Natural killer cell treated with Interleukin-12 subunit alpha and Interleukin-12 subunit beta and Interleukin-15 and Interleukin-18, amount 100 ng/mL, for 72 hours (primary cell): ENCODE measurements around the gene GTPBP6. TPM values are rescaled to one million over a fixed set of nuclear protein-coding genes. Genes with fewer than 3 reads are reported as not detected.
"Not testable (repeated sequence)": the region's sequence is repeated elsewhere in the genome, so short reads cannot be mapped to it uniquely, and the experiment has no call there.

Experiments used
- ATAC-seq, 2 donors: fragments of 150-1000 bp; cut with Tn5 transposase in 1 of 2; sonication (Bioruptor Pico), chemical (Tn5 transposase) in 1 of 2; 2 replicates each; pipeline ENCODE4 v1.10.0; 2021
- DNase-seq: peaks from one replicate; pipeline ENCODE4 v3.0.0; 2022; ENCODE audit warnings: low spot score
- H3K27ac Mint-ChIP-seq, 2 donors: 1 replicate in 1 of 2; 2 replicates in 1 of 2; pipeline ENCODE4 v1.8.0; 2022; ENCODE audit warnings: mixed read lengths in 2 of 2, mild to moderate bottlenecking in 1 of 2, moderate library complexity in 1 of 2
- H3K27me3 Mint-ChIP-seq, 2 donors: 1 replicate in 1 of 2; 2 replicates in 1 of 2; pipeline ENCODE4 v1.8.0; 2022; ENCODE audit warnings: mixed read lengths in 2 of 2
- H3K36me3 Mint-ChIP-seq: one replicate; pipeline ENCODE4 v1.8.0; 2022; ENCODE audit warnings: mixed read lengths
- H3K4me1 Mint-ChIP-seq, 2 donors: 1 replicate in 1 of 2; 2 replicates in 1 of 2; pipeline ENCODE4 v1.8.0; 2022; ENCODE audit warnings: low read depth in 2 of 2, mixed read lengths in 2 of 2, mild to moderate bottlenecking in 1 of 2
- H3K4me3 Mint-ChIP-seq: one replicate; pipeline ENCODE4 v1.8.0; 2022; ENCODE audit warnings: mixed read lengths
- H3K9me3 Mint-ChIP-seq: 2 replicates; pipeline ENCODE4 v1.8.0; 2022; ENCODE audit warnings: mixed read lengths
- total RNA-seq, 2 donors: library from RNA; stranded (reverse); gene quantifications; one replicate each; pipeline ENCODE4 v1.2.3, GENCODE V29; 2022

GTPBP6 gene
- total RNA-seq, 2 donors from 2014 or later: 45.8 to 69.6 TPM

DNA sequence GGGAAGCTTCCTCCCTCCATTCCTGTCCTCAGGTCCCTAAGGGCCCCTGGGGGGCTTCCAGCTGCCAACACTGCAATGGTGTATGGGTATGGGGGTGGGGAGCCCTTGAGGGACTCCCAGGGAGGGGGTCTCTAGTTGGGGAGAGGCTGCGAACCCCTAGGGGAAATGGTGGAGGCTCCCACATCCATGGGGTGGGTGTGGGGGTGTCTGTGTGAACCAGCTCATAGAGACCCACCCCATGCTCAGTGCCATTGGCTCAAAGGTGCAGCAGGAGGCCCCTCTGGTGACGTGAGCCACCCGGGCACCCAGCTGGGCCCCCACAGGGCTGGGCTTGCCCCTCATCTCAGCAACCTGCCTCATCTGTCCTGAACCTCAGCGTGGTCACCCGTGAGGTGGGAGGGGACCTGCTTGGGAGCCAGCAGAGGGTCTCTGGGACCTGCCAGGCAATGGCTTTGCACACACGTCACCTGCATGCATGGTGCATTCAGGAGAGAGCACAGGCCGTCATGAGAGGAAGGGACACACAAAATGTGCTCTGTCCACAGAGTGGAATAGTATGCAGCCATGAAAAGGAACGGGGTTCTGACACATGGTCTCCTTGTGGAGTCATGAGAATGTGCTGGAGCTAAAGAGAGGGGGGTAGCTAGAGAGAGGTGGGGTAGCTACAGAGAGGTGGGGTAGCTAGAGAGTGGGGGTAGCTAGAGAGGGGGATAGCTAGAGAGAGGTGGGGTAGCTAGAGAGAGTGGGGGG, 60.1 kb downstream of the GTPBP6 start:
- H3K4me1 Mint-ChIP-seq: peaks cover 0 to 4% of the 10 kb centered on the region in 2 donors
- ATAC-seq (no peak), DNase-seq (no peak)
- H3K27ac Mint-ChIP-seq: no peak overlapping the region
- no peaks in the 10 kb centered on the region for H3K27me3 Mint-ChIP-seq
- no peaks in the 10 kb centered on the region for H3K9me3 Mint-ChIP-seq
- H3K4me3 Mint-ChIP-seq: no peak overlapping the region
- no peaks in the 10 kb centered on the region for H3K36me3 Mint-ChIP-seq

DNA sequence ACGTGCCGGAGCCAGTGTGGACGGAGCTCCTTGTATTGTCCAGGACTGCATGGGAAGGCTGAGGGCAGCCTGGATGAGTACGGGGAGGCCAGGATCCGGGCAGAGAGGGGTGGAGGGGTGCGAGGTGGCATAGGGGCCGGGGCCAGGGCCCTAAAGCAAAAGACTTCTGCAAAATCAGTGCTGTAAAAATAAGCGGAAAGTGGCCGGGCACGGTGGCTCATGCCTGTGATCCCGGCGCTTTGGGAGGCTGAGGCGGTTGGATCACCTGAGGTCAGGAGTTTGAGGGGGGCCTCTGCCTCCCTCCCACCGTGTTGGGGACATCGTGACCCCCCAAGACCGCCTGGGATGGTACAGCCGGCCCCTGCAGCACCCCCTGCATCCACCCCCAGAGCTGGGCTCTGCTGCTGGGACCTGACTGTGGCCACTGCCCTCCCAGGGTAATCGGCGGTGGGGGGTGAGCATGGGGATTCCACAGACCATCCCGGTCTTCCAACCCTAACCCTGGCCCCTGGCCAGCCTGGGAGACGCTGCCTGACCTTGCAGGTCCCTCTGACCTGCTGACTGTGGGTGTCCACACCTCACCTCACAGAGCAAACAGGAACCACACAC, 60.8 kb downstream of the GTPBP6 start:
- no peaks in the 10 kb centered on the region for H3K36me3 Mint-ChIP-seq
- peaks cover 0 to 6% of the 10 kb centered on the region in 2 donors for H3K4me1 Mint-ChIP-seq
- H3K4me3 Mint-ChIP-seq: no peak overlapping the region
- ATAC-seq (no peak), DNase-seq (no peak)
- H3K9me3 Mint-ChIP-seq: no peaks in the 10 kb centered on the region
- H3K27ac Mint-ChIP-seq: no peak overlapping the region
- no peaks in the 10 kb centered on the region for H3K27me3 Mint-ChIP-seq

DNA sequence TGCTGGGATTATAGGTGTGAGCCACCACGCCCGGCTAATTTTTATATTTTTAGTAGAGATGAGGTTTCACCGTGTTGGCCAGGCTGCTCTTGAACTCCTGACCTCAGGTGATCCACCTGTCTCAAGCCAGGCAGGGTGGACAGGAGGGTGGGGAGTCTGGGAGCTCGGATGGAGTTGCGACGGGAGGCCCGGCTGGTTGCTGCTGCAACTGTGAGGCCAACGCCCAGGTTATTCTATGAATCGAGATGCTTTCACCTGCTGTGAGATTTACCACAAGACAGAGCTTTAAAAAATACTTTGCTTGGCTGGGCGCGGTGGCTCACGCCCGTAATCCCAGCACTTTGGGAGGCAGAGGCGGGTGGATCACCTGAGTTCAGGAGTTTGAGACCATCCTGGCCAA, 61.5 kb downstream of the GTPBP6 start:
- H3K4me3 Mint-ChIP-seq, H3K9me3 Mint-ChIP-seq, DNase-seq, H3K27me3 Mint-ChIP-seq, H3K27ac Mint-ChIP-seq, ATAC-seq, H3K36me3 Mint-ChIP-seq: not testable (repeated sequence)
- peaks cover 0 to 13% of the 10 kb centered on the region in 2 donors for H3K4me1 Mint-ChIP-seq

DNA sequence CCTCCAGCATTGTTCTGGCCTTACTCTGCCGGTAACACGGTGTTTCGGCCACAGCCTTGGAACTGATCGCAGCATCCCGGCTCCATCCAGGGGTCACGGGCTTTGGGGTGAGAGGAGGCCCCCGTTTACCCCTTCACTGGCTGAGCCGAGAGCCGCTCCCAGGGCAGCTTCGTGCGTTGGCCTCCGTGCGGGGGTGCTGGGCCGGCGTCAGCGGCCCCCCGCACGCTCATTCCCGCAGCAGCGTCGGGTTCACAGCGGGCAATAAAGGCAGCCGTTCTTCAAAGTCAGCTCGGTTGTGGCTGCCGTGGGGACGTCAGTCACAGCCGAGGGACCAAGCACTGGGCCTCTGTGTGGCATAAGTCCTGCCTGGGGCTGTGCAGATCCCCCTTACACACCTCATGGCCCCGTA, 62.7 kb downstream of the GTPBP6 start:
- Mint-ChIP-seq H3K27ac (no peak overlapping the region), H3K4me3 (no peak overlapping the region), H3K4me1 (peaks cover 4 to 15% of the 10 kb centered on the region in 2 donors), H3K27me3 (no peaks in the 10 kb centered on the region), H3K9me3 (peaks cover 8% of the 10 kb centered on the region), H3K36me3 (no peaks in the 10 kb centered on the region)
- ATAC-seq (no peak), DNase-seq (no peak)

Other genes starting within 250 kb of the GTPBP6 start
- 10 to 100 TPM; 18.3 to 61.7 TPM for gene PLCXD1, start 37.4 kb downstream of the GTPBP6 start, total RNA-seq
- 10 to 100 TPM; 12.0 to 38.8 TPM for gene PPP2R3B, start 68.1 kb upstream of the GTPBP6 start, total RNA-seq